RWPE1 (cell line): ENCODE measurements around the gene SPSB4.

ENCODE experiments used
- CTCF ChIA-PET: fragments of 350-600 bp; sonication (Branson Sonifier 250); formaldehyde crosslinking; extraction: SDS; loops from one replicate; lab custom pipeline; 2021; lab: Yijun Ruan, JAX
- POLR2A ChIA-PET: fragments of 400-600 bp; formaldehyde crosslinking; extraction: SDS; loops from one replicate; lab custom pipeline; 2020; ENCODE audit warnings: antibody characterized with exemption; ENCODE audit not compliant: low non-redundant PET; lab: Yijun Ruan, JAX
- DNase-seq: peaks from one replicate; pipeline ENCODE4 v3.0.0; 2012; ENCODE audit warnings: low spot score
- H3K27ac ChIP-seq: fragments of 450-650 bp; 2 replicates; pipeline ENCODE4 v1.5.1; 2017
- CTCF ChIP-seq: fragments of 450-650 bp; conservative IDR thresholded peaks from 2 replicates; pipeline ENCODE4 v1.5.1; 2017; ENCODE audit warnings: low read depth, mild to moderate bottlenecking

SPSB4 gene

GRCh38 chr3:141078200-141078599 is 27.1 kb downstream of the SPSB4 start:
- no peak for TF ChIP-seq CTCF
- no peak overlapping the region for H3K27ac ChIP-seq
- ChIA-PET POLR2A (no interaction called here), CTCF (no interaction called here)
- DNase-seq = no peak

- TF ChIP-seq CTCF = no peak
- DNase-seq = no peak
- CTCF ChIA-PET = no interaction called here
- H3K27ac ChIP-seq = no peak overlapping the region
- POLR2A ChIA-PET = no interaction called here
These were observed 29.3 kb downstream of the SPSB4 start for GRCh38 chr3:141080431-141080830.

GRCh38 chr3:141081141-141081795 is 30.1 kb downstream of the SPSB4 start:
- no peak for TF ChIP-seq CTCF
- POLR2A ChIA-PET = no interaction called here
- CTCF ChIA-PET = no interaction called here
- no peak overlapping the region for H3K27ac ChIP-seq
- DNase-seq = no peak

- TF ChIP-seq CTCF = no peak
- ChIA-PET CTCF (no interaction called here), POLR2A (no interaction called here)
- H3K27ac ChIP-seq = no peak overlapping the region
- DNase-seq = no peak
These were observed 30.9 kb downstream of the SPSB4 start for GRCh38 chr3:141082064-141082463.

- POLR2A ChIA-PET = no interaction called here
- DNase-seq = no peak
- H3K27ac ChIP-seq = no peak overlapping the region
- CTCF ChIA-PET = no interaction called here
- TF ChIP-seq CTCF = no peak
These were observed 32.1 kb downstream of the SPSB4 start for GRCh38 chr3:141083226-141083625.

- no peak overlapping the region for H3K27ac ChIP-seq
- no peak for TF ChIP-seq CTCF
- POLR2A ChIA-PET = no interaction called here
- DNase-seq = no peak
- CTCF ChIA-PET = no interaction called here
These were observed 32.9 kb downstream of the SPSB4 start for GRCh38 chr3:141083836-141084649.
